Activated CD8-positive, alpha-beta memory T cell treated with anti-CD3 and anti-CD28 coated beads, Interleukin-2, amount 10 ng/mL, durations not matched to agents 7 days and 5 days (primary cell): ENCODE results near the gene SERPINE2. TPM values are rescaled to one million over a fixed set of nuclear protein-coding genes. Genes with fewer than 3 reads are reported as not detected.

Experiments
- total RNA-seq, 2 experiments: library from RNA; stranded (reverse); gene quantifications; one replicate each; pipeline ENCODE4 v1.2.3, GENCODE V29; 2021

The SERPINE2 gene
- total RNA-seq, 2 experiments from 2014 or later = 1.9 to 8.2 TPM

Other genes with a start within 250 kb of the SERPINE2 start
- 10 to 100 TPM; 12.9 to 13.5 TPM for gene AP1S3, start 201.7 kb downstream of the SERPINE2 start, total RNA-seq
- 10 to 100 TPM; 29.2 to 55.0 TPM for gene WDFY1, start 94.0 kb downstream of the SERPINE2 start, total RNA-seq
- gene MRPL44, start 81.8 kb downstream of the SERPINE2 start, total RNA-seq = 10 to 100 TPM; 30.4 to 34.9 TPM